Left lung (tissue), 10 donors: ENCODE results near the gene SPDYC. TPM values are rescaled to one million over a fixed set of nuclear protein-coding genes. Genes with fewer than 3 reads are reported as not detected.

ENCODE experiments used
- ATAC-seq: fragments of 200-7000 bp; cut with Tn5 transposase; one replicate; pipeline ENCODE4 v1.9.1; 2020; ENCODE audit warnings: moderate library complexity
- DNase-seq, 4 donors: peaks; one replicate each; pipeline ENCODE4 v3.0.0-alpha.2; 2013 to 2020
- H3K27ac ChIP-seq, 2 donors: fragments of 200-600 bp; sonication (generic) in 1 of 2; one replicate each; pipeline versions ENCODE4 v1.5.0 to v1.8.0; 2020 to 2021
- H3K27me3 ChIP-seq, 2 donors: fragments of 200-600 bp; sonication (generic) in 1 of 2; one replicate each; pipeline versions ENCODE4 v1.5.0 to v1.8.0; 2020 to 2021
- H3K36me3 ChIP-seq, 2 donors: fragments of 200-600 bp; sonication (generic) in 1 of 2; one replicate each; pipeline versions ENCODE4 v1.5.0 to v1.8.0; 2020 to 2021
- H3K4me1 ChIP-seq, 2 donors: fragments of 200-600 bp; one replicate each; pipeline ENCODE4 v1.8.0; 2021
- H3K4me3 ChIP-seq, 2 donors: fragments of 200-600 bp; sonication (generic) in 1 of 2; one replicate each; pipeline versions ENCODE4 v1.5.0 to v1.8.0; 2020 to 2021; ENCODE audit warnings: mild to moderate bottlenecking in 1 of 2
- H3K9me3 ChIP-seq, 2 donors: fragments of 200-600 bp; sonication (generic) in 1 of 2; one replicate each; pipeline versions ENCODE4 v1.5.0 to v1.8.0; 2020 to 2021
- intact Hi-C, 2 donors: fragments of 100-400 bp; cut with DNase I; formaldehyde crosslinking; loops; one replicate each; pipeline versions ENCODE4 v1.11.2 to v1.14.2; 2022
- polyA plus RNA-seq, 6 donors: library from polyadenylated mRNA; unstranded; fragments of 120-200 nt; gene quantifications; one replicate each; pipeline ENCODE4 v1.2.1, GENCODE V29; 2013; ENCODE audit not compliant: insufficient read length in 6 of 6
- total RNA-seq, 2 donors: library from RNA; stranded (reverse); fragmentation: NEBNext Ultra II Directional; extraction: Animal tissue kit (Norgen Biotek cat#: 25700); gene quantifications; one replicate each; pipeline ENCODE4 v1.2.1, GENCODE V29; 2021
- TF ChIP-seq, protein P1 (sequence below), 2 donors: fragments of 200-600 bp; sonication (generic) in 1 of 2; IDR thresholded peaks; one replicate each; pipeline versions ENCODE4 v1.5.0 to v1.8.0; 2021; ENCODE audit warnings: antibody characterized with exemption in 2 of 2
- donor health status: DM: no; HTN: yes; CAD: no.
- donor health status: DM: no; HTN: no; CAD: no.

The SPDYC gene
- total and polyA plus RNA-seq, 8 donors = not detected

DNA sequence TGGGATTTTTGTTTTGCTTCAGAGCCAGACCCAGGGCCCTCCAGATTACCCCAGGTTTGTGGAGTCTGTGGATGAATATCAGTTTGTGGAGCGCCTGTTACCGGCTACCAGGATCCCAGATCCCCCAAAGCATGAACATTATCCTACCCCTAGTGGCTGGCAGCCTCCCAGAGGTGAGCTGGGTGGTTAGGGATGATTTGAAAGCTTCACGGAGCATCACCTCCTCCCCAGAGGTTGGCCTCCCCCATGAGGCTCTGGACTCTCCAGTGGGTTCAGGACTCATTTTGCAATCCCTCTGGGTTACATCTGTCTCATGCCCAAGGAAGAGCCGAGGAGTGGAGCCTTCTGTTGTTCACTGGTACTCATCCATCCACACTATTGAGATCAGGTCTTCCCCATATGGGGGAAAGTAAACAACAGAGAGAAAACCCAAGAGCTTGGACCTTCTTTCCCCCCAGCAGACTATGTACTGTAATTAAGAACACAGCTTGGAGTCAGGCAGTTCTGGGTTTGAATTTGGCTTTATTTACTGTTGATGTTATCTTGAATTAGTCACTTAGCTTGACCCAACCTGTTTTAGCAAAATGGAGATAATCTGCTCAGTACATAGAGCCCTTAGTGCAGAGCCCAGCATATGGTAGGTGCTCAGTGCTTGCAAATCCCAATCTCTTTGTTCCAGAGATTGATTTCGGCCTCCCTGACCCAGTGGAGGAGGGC lies 45.4 kb upstream of the SPDYC start:
- peaks cover 0 to 71% of the 10 kb centered on the region in 2 donors for H3K36me3 ChIP-seq
- TF ChIP-seq, protein P1, sequence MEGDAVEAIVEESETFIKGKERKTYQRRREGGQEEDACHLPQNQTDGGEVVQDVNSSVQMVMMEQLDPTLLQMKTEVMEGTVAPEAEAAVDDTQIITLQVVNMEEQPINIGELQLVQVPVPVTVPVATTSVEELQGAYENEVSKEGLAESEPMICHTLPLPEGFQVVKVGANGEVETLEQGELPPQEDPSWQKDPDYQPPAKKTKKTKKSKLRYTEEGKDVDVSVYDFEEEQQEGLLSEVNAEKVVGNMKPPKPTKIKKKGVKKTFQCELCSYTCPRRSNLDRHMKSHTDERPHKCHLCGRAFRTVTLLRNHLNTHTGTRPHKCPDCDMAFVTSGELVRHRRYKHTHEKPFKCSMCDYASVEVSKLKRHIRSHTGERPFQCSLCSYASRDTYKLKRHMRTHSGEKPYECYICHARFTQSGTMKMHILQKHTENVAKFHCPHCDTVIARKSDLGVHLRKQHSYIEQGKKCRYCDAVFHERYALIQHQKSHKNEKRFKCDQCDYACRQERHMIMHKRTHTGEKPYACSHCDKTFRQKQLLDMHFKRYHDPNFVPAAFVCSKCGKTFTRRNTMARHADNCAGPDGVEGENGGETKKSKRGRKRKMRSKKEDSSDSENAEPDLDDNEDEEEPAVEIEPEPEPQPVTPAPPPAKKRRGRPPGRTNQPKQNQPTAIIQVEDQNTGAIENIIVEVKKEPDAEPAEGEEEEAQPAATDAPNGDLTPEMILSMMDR (IDR thresholded peaks at IDR 0.05) = no peak
- peaks cover 6 to 44% of the 10 kb centered on the region in 2 donors for H3K4me1 ChIP-seq
- ATAC-seq = no peak
- H3K27ac ChIP-seq = no peak overlapping the region
- no peak overlapping the region for H3K4me3 ChIP-seq
- no peaks in the 10 kb centered on the region for H3K27me3 ChIP-seq
- no peak for DNase-seq
- intact Hi-C loops = no loop called here
- no peaks in the 10 kb centered on the region for H3K9me3 ChIP-seq

DNA sequence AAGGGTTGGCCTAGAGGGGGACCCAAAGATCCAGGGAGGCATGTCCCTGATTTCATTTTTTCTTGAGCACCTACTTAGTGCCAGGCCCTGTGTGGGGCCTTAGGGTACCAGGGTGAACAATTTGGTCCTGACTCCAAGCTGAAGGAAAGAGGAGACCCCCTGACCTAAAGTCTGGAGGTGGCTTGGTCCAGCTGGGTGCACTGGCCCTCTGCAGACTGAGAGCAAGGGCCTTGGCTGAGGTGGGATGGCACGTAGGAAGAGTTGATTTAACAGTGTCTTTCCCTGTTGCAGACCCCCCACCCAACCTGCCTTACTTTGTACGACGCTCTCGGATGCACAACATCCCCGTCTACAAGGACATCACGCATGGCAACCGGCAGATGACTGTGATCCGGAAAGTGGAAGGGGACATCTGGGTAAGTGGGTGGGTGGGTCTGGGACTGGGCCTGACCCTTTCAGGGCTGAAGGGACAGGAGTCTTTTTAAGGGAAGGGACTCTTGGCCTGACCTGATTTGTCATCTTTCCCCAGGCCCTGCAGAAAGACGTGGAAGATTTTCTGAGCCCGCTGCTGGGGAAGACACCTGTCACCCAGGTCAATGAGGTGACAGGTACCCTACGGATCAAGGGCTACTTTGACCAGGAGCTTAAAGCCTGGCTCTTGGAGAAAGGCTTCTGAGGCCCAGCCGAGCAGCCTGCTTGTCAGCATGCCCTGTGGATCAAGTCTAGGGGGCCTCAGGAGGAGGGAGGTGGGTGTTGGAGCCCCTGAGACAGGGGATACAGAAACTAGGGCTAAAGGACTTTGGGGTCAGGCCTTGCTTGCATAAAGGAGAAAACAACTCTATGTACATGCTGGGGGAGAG lies 44.6 kb upstream of the SPDYC start:
- H3K27ac ChIP-seq = no peak overlapping the region
- H3K36me3 ChIP-seq = peaks cover 0 to 71% of the 10 kb centered on the region in 2 donors
- no peaks in the 10 kb centered on the region for H3K27me3 ChIP-seq
- H3K4me1 ChIP-seq = peaks cover 6 to 37% of the 10 kb centered on the region in 2 donors
- no peaks in the 10 kb centered on the region for H3K9me3 ChIP-seq
- DNase-seq = no peak
- TF ChIP-seq, protein P1 (IDR thresholded peaks at IDR 0.05) = no peak
- intact Hi-C loops = no loop called here
- no peak overlapping the region for H3K4me3 ChIP-seq
- no peak for ATAC-seq

DNA sequence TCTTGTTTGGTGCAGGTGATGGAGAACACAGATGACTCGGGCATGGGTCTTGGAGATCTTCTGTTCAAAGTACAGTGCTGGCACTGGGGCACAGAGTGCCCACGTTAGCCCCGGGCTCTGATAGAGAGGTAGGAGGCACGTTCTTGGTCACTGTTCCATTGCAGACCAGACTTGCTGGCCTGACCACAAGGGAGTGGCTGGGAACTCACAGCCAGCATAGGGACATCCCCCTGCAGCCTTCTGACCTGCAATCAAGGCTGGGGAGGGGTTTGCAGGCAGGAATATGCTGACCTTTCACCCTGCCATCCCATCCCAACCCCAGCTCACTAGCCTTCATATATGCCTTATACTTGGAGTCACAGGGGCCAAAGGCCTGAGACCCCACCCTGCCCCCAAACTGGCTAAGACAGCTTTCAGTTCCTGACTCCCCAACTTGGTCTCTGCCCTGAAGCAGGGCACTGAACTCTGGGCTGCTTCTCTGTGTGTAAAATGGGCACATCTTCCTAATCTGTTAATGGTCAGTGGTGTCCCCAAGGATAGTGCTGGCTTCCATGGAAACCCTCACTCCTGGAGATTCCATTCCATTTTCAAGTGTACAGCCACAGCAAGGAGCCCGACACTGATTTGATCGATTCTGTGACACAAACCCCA lies 43.3 kb upstream of the SPDYC start:
- H3K36me3 ChIP-seq = peaks cover 0 to 75% of the 10 kb centered on the region in 2 donors
- H3K4me1 ChIP-seq = peaks cover 0 to 26% of the 10 kb centered on the region in 2 donors
- H3K27me3 ChIP-seq = no peaks in the 10 kb centered on the region
- ATAC-seq = no peak
- intact Hi-C loops = no loop called here
- DNase-seq = no peak
- TF ChIP-seq, protein P1 (IDR thresholded peaks at IDR 0.05) = no peak
- no peak overlapping the region for H3K27ac ChIP-seq
- H3K9me3 ChIP-seq = no peaks in the 10 kb centered on the region
- H3K4me3 ChIP-seq = no peak overlapping the region

DNA sequence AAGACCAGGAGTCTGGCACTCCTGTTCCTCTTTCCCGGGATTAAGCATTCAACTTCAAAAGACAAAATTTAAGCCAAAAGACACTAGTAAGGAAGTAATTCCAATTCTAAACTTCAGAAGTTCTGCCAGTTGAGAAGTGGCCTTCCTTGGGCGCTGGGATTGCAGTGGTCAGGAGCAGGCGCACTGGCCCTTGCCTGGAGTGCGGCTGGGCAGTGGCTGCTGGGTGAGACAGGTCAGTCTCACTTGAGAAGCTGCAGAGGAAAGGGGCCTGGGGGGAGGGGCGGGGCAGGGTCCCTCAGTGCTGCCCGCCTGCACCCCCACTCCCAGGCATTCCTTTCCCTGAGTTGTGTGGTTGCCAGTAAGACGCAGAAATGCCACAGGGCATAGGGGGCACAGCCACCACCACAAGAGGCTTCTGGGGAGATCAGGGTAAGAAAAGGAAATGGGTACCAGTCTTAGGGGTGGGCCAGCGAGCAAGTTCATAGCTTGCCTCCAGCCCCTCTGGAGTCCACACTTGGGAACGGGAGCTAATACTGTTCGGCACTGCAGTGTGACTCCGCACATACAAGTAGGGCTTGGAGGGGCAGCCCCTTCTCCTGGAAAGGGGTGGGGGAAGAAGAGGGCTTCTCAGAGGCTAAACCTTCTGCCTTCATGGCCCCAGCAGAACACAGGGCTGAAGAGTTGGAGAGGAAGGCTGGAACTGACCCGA lies 42.4 kb upstream of the SPDYC start:
- Histone ChIP-seq H3K27me3 (no peaks in the 10 kb centered on the region), H3K4me3 (no peak overlapping the region), H3K36me3 (peaks cover 0 to 84% of the 10 kb centered on the region in 2 donors), H3K27ac (no peak overlapping the region), H3K4me1 (peaks cover 2 to 32% of the 10 kb centered on the region in 2 donors), H3K9me3 (no peaks in the 10 kb centered on the region)
- intact Hi-C loops = no loop called here
- TF ChIP-seq, protein P1 (IDR thresholded peaks at IDR 0.05) = no peak
- ATAC-seq (no peak), DNase-seq (no peak)
